ENCODE data around the gene ANKS1A. TPM values are rescaled to one million over a fixed set of nuclear protein-coding genes. Genes with fewer than 3 reads are reported as not detected.

The ANKS1A gene
- total and polyA plus RNA-seq, 2 of the 4 experiments (the other 2 are of a cell fraction): 7.2 to 7.5 TPM

- POLR2A ChIA-PET (ENCODE audit: unreplicated experiment): no interaction called here
Measured at GRCh38 chr6:34994693-34995092, 105.6 kb downstream of the ANKS1A start.

More at GRCh38 chr6:34994693-34995092, 105.6 kb downstream of the ANKS1A start:
- Histone ChIP-seq H3K9me3 (ENCODE audit: control insufficient read depth, insufficient read depth, low read length) (no peaks in the 10 kb centered on the region), H3K56ac (ENCODE audit: extremely low read depth, insufficient read depth, low read length) (no peak overlapping the region), H2AFZ (replicated peaks; ENCODE audit: low read length, poor library complexity) (no peak overlapping the region), H3K4me3 (ENCODE audit: insufficient read depth, low read depth, low read length) (no peak overlapping the region), H4K5ac (ENCODE audit: low read depth, low read length) (no peak overlapping the region), H2BK120ac (ENCODE audit: low read depth, low read length) (no peak overlapping the region), H3K4me1 (ENCODE audit: control insufficient read depth, insufficient read depth, low read length) (no peaks in the 10 kb centered on the region), H2BK15ac (ENCODE audit: low read depth, low read length) (no peak overlapping the region), H3K18ac (ENCODE audit: low read depth, low read length) (no peak overlapping the region), H2AK9ac (replicated peaks; ENCODE audit: low read depth, low read length, poor library complexity) (no peak overlapping the region), H3K27me3 (ENCODE audit: control insufficient read depth, insufficient read depth, low read length) (no peaks in the 10 kb centered on the region), H3K14ac (replicated peaks; ENCODE audit: low read depth, low read length) (no peak overlapping the region), H3K4ac (ENCODE audit: low read depth, low read length) (no peak overlapping the region), H3K4me2 (ENCODE audit: low read depth, low read length) (no peak overlapping the region), H4K91ac (ENCODE audit: insufficient read depth, low read depth, low read length) (no peak overlapping the region), H4K8ac (ENCODE audit: low read depth in 2 of 2, low read length in 2 of 2) (no peak overlapping the region), H3K27ac (ENCODE audit: insufficient read depth, low read length) (no peak overlapping the region), H4K20me1 (ENCODE audit: insufficient read depth, low read length) (no peaks in the 10 kb centered on the region), H2AK5ac (ENCODE audit: low read depth, low read length) (no peak overlapping the region), H3K23ac (ENCODE audit: low read depth, low read length) (no peak overlapping the region), H2BK5ac (ENCODE audit: low read depth, low read length, poor library complexity, severe bottlenecking) (no peak overlapping the region), H3K79me1 (ENCODE audit: low read depth in 1 of 2, low read length in 2 of 2) (no peaks in the 10 kb centered on the region), H3K9ac (ENCODE audit: low read depth, low read length) (no peak overlapping the region), H3K36me3 (ENCODE audit: control insufficient read depth, insufficient read depth, low read length) (peaks cover 17% of the 10 kb centered on the region), H3K9me1 (ENCODE audit: insufficient read depth, low read length) (no peaks in the 10 kb centered on the region; the same call in 1 of the 2 replicates), H2BK20ac (ENCODE audit: low read depth, low read length) (no peak overlapping the region)
- dilution Hi-C loops (cut with HindIII; ENCODE audit: low sequenced_read_pairs, unreplicated experiment) (no loop called here), in situ Hi-C loops (cut with MboI; ENCODE audit: low sequenced_read_pairs) (no loop called here), intact Hi-C loops (cut with micrococcal nuclease) (no loop called here)
- TF ChIP-seq CHD1 (IDR thresholded peaks at IDR 0.05; ENCODE audit: low read depth, low read length) (no peak), MXI1 (IDR thresholded peaks at IDR 0.05; ENCODE audit: borderline replicate concordance, low read depth, low read length) (no peak), CTCF (conservative IDR thresholded peaks at IDR 0.05; ENCODE audit: low read depth, low read length) (no peak), RFX5 (IDR thresholded peaks at IDR 0.05; ENCODE audit: low read depth, low read length) (no peak), BHLHE40 (IDR thresholded peaks at IDR 0.05; ENCODE audit: low read depth, low read length) (no peak), FOS (IDR thresholded peaks at IDR 0.05; ENCODE audit: low read depth, low read length) (no peak), SMC3 (IDR thresholded peaks at IDR 0.05; ENCODE audit: low read depth, low read length) (no peak), MAZ (IDR thresholded peaks at IDR 0.05; ENCODE audit: borderline replicate concordance, low read depth, low read length) (no peak), POLR2A (IDR thresholded peaks at IDR 0.05; ENCODE audit: low read depth, low read length) (no peak), NFE2L2 (IDR thresholded peaks at IDR 0.05; ENCODE audit: low read depth, low read length) (no peak), CEBPB (IDR thresholded peaks at IDR 0.05; ENCODE audit: low read depth, low read length) (no peak), USF2 (IDR thresholded peaks at IDR 0.05; ENCODE audit: low read depth, low read length) (no peak), RAD21 (IDR thresholded peaks at IDR 0.05; ENCODE audit: low read length) (no peak), RCOR1 (IDR thresholded peaks at IDR 0.05; ENCODE audit: insufficient replicate concordance, low read length) (no peak), MAFK (IDR thresholded peaks at IDR 0.05; ENCODE audit: low read depth, low read length) (no peak), ELK1 (IDR thresholded peaks at IDR 0.05; ENCODE audit: borderline replicate concordance, low read depth, low read length) (no peak)
- BruUV-seq (replicated peaks): no TSS peak
- WGBS, 2 experiments (ENCODE audit: extremely low coverage in 2 of 2, insufficient read length in 1 of 2): no CpG with 5 or more reads among the region's 7 CpGs
- DNase-seq (no peak), ATAC-seq (ENCODE audit: low read depth) (no peak)
- CTCF ChIA-PET: no interaction called here

All from IMR-90 (cell line).